HuH-7 (cell line): ENCODE results near the gene RHBDL3.
"Not testable (repeated sequence)": the region's sequence is repeated elsewhere in the genome, so short reads cannot be mapped to it uniquely, and the experiment has no call there.

Experiments used
- DNase-seq: peaks from one replicate; pipeline ENCODE4 v3.0.0; 2011; ENCODE audit warnings: low spot score

The RHBDL3 gene, protein sequence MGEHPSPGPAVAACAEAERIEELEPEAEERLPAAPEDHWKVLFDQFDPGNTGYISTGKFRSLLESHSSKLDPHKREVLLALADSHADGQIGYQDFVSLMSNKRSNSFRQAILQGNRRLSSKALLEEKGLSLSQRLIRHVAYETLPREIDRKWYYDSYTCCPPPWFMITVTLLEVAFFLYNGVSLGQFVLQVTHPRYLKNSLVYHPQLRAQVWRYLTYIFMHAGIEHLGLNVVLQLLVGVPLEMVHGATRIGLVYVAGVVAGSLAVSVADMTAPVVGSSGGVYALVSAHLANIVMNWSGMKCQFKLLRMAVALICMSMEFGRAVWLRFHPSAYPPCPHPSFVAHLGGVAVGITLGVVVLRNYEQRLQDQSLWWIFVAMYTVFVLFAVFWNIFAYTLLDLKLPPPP

DNA sequence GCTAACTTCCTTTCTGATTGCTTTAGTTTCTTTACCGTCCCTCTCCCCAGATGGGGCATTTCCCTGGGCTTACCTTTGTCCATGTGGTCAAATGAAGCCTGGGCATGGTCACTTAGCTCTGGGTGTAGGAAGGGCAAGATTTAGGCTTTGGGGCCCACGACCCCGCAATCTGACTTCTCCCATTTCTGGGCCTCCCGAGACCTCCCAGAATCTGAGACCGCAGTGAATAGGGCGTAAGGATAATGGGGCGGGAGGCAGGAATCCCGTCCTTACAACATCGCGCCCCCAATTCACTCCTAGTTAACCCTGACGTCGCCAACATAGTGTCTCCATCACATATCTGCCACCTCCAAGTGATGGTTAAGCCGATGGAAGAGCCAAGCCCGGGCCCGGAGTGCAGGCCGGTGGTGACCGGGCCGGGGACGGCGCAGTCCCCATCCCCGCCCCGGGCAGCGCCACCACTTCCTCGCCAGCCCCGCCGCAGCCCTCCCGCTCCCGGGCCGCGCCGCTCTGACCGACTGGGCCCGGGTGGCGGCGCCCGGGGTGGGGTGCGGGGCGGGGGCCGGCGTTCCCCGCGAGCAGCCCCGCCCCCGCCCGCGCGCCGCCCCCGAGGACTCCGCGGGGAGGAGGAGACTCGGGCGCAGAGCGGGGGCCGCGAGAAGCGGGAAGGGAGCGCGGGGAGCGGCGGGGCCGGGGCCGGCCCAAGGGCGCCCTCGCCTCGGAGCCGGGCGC is at the start of gene RHBDL3:
TSS of gene RHBDL3 (plus strand) at position 641 of the 732 bp plus-strand sequence. CDS start 358 bp downstream, outside the sequence.
- no peak for DNase-seq

DNA sequence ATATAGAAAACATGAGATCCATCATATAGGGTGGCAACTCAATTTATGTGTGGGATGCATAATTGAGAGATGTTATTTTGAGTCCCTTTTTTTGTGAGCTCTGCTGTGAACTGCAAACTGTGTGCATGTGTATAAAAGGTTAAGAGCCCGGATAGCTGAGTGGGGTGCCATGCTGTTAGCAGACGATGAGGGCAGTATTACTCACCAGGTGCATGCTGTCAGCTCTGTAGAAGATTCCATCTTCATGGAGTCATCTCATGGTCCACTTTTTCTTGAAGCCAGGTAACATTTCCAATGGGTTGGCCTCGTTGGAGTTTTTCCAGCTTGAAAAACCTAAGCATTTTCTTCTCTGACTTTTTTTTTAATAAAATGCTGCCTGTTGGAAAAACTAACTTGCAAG is 43.0 kb upstream of the RHBDL3 start:
- no peak for DNase-seq

DNA sequence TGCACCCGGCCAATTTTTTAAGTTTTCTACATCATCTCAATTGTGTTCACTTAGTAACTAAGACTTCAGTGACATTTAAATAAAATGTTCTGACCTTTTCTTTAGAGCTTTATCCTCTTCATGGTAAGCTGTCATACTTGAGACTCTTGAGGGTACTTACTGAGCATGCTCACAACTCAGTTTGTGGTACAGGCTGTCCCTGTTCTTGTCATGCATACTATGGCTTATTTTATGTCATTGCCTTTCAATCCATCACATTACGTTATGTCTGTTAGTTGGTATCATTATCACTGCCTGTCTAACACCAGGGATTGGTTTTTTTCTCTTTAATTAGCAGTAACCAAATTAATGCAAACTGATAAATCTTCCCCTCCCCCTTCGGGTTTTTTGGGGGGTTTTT is 41.9 kb upstream of the RHBDL3 start:
- DNase-seq: no peak

DNA sequence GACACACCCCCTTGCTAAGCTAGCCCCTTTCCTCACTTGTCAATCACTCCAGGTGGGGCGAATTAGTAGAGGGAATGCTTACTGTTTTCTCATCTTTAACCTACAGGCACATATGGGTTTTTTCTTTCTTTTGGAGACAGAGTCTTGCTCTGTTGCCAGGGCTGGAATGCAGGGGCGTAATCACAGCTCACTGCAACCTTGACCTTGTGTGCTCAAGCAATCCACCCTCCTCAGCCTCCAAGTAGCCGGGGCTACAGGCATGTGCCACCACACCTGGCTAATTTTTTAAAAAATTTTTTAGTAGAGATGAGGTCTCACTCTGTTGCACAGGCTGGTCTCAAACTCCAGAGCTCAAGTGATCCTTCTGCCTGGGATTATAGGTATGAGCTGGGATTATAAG is 38.7 kb upstream of the RHBDL3 start:
- DNase-seq: no peak

DNA sequence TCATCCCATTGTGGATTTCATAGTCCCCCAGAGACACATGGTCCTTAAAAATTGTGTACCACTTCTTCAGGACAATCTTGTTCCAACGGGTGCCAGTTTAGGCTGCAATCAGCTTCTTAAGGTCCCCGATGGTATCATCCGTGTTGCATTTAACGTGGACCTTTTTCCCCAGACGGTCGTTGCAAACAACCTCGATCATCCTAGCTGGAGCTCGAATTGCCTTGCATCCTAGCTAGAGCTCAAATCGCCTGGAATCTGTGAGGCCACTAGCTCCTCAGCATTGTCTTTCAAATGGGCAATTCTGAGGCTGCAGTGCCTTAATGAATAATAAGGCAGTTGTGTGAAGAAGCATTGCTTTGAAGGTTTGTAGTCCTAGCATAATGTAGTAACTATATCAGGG is 37.7 kb upstream of the RHBDL3 start:
- DNase-seq: no peak

DNA sequence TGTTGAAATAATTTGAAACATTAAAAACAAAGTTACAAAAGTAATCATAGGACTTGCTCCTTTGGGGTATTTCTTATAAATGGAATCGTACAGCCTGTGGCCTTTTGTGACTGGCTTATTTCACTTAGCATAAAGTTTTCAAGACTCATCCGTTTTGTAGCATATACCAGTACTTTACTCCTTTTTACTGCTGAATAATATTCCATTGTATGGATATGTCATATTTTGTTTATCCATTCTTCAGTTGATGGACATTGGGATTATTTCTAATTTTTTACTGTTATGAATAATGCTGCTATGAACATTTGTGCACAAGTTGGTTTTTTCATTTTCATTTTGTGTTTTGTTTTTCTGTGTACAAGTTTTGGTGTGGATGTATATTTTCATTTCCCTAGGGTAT is 30.0 kb upstream of the RHBDL3 start:
- no peak for DNase-seq

DNA sequence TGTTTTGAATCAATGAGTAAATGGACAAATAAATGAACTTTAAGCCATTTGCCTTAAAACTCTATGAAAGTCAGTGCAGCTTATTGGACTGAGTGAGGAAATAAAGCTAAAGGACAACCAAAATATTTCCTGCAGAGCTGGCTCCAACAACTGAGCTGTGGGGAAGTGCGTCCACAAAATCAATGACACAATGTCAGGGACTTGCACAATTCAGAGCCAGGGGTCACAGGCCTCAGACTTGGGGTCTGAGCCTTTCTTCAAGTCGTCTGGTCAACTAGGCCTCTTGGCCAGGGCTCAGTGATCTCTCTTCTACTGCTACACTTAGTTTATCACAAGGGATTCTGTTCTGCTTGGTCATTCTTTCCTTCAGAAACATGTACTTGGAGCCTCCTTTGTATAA is 26.2 kb upstream of the RHBDL3 start:
- no peak for DNase-seq

DNA sequence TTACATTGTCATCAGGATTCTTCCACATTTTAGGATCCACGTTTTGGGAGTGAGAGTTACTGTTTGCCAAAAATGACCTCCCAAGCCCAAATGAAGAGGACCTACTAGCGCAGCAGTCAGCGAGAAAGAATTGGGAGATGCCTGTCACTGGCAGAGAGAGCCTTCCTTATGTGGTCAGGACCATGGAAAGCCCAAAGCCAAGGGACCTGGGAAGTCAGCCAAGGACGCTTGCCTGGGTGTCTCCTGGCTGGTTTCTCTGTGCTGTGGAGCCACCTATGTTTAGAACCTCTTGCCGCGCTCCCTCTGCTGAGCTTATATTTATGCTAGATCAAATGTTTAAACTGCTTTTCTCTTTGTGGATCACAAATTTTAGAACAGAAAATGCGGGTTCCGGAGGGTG is 24.9 kb upstream of the RHBDL3 start:
- DNase-seq: no peak

DNA sequence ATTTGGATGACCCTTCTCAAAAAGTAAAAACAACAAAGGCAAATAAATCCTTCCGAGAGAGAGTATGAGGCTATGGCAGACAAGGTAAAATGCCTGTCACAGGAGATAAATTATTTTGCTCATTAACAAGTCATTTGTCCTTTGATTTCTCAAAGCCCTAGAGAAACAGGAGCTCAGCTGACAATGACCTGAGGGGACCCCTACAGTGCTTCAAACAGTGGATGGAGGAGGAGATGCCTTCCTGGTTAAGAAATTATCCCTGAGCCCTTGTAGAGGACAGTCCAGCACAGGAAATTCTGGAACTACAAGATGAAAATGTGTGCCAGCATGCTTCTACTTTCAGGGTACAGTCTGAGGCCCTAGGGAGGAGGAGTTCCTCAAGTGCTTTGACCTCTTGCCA is 24.0 kb upstream of the RHBDL3 start:
- no peak for DNase-seq

DNA sequence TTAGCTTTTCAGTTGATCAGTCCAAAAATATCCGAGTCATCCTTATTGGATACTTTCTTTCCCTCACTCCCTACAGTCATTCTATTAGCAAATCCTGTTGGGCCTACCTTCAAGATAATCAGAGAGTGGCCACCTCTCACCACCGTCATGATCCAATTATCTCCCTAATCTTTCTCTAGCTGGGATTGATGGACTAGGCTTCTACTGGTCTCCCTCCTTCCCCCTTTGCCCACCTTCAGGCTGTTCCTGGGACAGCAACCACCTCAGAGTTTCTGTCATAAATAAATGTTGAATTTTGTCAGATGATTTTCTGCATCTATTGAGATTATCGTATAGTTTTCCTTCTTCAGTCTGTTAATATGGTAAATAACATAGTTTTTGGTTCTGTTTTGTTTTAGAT is 16.2 kb upstream of the RHBDL3 start:
- DNase-seq: no peak

DNA sequence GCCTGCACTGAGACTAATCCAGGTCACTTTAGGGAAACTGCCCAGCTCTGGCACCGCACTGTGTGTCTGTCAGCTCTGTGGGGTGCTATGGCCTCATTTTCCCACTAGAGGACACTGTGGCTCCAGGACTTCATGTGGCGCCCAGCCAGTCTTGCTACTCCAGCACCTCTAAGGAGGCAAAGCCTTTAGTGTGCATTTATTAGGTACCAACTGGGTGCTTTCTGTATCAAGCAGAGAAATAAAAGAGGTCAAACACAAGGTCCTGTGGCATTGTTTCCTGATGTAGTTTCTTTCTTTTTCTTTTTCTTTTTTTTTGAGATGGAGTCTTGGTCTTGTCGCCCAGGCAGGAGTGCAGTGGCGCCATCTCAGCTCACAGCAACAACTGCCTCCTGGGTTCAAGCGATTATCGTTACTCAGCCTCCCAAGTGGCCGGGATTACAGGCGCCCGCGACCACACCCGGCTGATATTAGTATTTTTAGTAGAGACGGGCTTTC is 12.5 kb upstream of the RHBDL3 start:
- peak; percentile 75 for DNase-seq

DNA sequence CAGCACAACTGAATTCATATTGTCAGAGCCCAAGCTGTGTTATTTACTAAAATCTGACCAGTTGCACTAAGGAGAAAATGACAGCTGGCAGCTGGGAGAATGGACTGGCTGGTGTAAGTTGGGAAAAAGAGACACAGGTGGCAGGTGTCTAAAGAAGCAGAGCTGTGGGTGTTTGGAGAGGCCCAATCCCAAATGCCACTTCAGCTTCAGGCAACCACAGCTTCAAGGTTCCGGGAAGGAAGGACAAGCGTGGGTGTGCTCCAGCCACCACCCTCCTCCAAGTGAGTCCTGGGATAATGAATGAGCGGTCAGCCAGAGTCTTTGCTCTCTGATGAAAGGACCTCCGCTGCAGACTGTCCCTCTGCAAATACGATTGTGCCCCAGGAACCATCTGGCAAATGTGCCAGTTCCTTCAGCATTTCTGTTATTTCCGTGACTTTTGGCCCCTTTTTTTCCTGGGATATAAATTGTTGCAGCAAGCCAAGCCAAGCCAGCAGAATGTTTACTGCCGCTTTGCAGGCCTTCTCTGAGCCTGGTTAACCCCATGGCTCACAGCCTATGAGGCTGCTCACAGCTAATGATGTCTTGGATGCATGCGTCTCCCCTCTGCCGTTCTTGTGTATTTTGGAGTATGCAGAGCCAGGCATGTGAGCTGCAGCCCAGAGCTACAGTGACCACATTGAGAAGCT is 9.5 kb upstream of the RHBDL3 start:
- DNase-seq: no peak

DNA sequence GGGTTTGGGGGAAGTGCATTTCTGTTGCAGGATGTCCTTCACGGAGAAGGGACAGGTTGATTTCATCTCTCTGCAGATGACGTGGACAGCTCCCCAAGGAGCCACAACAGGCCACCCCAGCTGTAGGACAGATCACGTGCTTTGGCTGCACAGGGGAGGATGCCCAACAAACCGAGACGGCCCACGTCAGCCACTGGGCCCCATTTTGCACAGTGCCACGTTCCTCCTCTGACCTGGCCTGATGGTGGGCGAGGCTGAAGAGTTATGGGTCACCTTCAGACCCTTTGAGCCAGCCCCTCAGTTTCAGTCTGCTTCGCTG is 9.0 kb upstream of the RHBDL3 start:
- no peak for DNase-seq

DNA sequence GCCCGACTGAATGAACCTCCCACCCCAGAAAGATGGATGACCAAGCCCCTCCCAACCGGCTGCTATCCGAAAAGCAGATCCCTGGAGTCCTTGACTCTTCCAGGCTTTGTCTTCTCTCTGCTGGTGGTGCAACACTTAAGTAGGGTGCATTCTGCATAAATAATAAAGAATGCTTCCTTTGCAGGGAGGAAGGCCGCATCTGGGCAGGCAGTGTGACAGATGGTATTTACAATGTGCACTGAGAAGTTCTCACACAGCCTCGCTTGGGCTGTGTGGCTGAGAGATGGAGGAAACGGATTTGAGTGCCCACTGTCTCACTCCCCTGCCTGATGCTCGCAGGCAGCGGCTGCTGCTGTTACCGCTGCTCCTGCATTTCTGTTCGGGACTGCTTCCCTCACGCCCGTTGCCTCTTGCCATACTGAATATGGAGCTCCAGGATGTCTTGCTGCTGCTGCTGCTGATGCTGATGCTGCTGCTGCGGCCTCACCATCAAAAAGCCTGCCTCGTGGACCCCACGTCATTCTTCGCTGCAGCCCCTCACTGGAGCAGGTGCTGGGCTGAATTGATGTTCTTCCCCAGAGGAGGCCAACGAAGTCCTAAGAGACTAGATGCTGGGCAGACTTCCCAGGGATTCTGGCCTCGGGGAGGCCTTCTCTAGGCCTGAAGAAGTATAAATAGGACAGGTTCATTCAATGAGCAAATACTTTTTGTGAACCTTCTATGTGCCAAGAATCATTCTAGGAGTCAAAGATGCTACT is 7.1 kb upstream of the RHBDL3 start:
- DNase-seq: no peak

DNA sequence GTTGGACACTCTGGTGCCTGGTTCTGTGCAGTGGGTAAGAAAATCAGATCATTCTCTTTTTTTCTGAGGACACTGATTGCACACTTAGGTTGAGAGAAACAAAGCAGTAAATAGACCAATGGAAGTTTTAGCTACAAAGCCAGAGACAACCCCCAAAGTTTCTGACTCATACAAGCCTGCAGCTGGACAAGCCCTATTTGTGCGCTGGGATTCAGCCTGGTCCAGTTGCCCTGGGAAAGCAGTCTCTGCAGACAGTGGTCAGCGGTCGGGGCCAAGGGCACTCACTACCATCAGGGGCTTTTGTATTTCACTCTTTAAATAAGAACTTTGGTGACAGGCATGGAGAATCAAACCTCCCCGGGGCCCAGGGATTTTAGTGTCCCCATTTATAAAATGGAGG is 6.0 kb upstream of the RHBDL3 start:
- DNase-seq: no peak

DNA sequence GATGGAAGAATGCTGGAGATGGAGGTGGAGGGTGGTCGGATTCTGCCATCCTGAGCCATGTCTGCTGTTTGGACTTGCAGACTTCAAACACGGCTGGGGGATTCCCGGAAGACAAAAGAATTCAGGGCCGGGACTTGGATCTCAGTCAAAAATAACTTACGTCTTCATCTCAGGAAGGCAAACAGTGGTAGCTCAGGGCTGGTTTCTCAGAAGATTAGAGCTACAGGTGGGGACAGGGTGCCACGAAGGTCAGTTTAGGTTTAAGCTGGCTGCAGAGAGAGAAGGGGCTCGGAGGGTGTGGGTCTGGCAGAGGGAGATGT is 4.3 kb upstream of the RHBDL3 start:
- DNase-seq: no peak

DNA sequence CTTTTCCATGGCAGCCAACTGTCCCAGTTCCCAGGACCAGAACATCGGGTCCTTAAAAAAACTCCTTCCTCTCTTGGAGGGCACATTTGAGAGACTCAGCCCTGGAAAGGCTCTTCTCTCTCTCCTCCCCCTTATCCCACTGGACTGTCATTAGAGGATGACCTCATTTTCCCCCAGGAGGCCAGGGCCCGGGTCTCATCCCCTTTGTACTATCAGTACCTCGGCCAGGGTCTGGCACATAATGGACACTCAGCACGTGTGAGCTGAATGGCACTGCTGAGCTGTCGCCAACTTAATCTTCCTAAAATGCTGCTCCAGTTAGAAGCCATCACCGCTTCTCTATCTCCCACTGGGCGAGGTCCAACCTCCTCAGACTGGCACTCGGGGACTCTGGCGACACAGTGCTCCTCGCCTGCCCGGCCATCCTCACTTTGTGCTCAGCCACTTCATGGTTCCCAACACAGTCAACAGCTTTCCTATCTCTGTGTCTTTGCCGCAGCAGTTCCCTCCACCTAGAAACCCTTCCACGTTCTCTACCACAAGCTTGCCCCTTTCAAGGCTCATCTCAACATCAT is 3.6 kb upstream of the RHBDL3 start:
- no peak for DNase-seq

DNA sequence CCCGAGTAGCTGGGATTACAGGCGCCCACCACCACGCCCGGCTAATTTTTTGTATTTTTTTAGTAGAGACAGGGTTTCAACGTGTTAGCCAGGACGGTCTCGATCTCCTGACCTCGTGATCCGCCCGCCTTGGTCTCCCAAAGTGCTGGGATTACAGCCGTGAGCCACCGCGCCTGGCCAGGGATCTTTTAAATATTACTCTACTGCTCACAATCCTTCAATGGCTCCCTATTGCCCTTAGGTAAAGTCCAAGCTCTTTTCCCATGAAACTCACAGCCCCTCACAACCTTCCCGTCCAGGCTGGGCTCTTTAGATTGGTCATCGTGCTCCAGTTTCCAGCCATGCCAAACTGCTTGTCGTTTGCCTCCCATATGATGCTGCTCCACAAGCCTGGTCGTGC is 2.1 kb upstream of the RHBDL3 start:
- not testable (repeated sequence) for DNase-seq

DNA sequence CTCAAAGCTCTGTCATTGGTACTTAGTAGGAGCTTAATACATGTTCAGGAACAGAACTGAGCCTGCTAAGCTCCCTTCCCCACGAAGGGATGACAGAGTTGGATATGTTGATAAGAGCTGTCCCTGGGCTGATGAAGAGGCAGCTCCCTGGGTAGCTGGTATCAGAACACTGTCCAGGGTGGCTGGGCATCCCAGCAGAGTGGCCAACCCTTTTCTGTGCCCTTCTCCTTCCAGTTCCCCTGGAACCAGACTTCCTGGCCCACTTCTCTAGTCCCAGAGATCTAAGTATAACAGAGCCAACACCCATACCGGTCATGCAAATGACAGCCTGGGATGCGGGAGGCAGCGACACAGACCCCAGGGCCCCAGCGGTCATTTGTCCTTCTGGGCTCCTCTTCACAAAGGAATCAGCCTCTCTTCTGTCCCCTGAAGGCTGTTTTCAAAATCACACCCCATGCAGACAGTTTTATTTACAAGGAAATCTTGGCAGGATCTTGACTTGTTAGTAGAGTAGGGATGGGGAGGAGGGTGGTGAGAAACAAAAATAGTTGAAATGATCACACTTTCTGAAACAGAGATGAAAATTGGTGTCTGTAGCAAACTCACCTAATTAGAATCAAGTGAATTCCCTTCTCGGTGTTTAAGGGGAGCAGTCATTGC is 1.4 kb upstream of the RHBDL3 start:
- DNase-seq: no peak

DNA sequence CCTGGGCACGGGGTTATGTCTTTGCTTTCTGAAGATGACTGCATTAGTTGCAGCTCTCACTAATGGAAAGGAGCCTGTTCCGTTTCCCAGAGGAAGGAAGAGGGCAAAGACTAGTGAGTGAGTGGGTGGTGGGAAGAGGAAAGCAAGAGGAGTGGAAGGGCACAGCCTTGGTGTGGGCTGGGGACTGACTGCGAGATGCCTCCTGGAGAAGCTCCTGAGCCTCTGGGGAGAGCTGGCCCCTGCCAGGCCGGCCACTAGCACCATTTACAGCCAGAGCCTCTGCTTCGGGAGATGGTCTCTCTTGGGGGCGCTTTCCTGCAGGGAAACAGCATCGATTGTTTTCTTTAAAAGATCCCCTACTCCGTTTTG is 825 bp upstream of the RHBDL3 start:
- DNase-seq: no peak

DNA sequence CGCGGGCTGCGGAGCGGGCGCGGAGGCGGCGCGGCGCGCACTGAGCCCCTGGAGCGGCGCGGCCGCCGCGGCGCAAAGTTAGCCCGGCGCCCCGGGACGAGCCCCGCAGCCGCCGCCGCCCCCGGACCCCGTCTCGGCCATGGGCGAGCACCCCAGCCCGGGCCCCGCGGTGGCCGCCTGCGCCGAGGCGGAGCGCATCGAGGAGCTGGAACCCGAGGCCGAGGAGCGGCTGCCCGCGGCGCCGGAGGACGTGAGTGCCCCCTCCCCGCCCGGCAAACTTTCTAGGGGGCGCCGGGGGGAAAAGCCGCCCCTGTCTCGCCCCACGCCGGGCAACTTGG is 388 bp downstream of the RHBDL3 start:
- no peak for DNase-seq
